Measurements from ENCODE around the gene METTL25B. TPM values are rescaled to one million over a fixed set of nuclear protein-coding genes. Genes with fewer than 3 reads are reported as not detected.

METTL25B gene
- 26.8 TPM for total RNA-seq

DNA sequence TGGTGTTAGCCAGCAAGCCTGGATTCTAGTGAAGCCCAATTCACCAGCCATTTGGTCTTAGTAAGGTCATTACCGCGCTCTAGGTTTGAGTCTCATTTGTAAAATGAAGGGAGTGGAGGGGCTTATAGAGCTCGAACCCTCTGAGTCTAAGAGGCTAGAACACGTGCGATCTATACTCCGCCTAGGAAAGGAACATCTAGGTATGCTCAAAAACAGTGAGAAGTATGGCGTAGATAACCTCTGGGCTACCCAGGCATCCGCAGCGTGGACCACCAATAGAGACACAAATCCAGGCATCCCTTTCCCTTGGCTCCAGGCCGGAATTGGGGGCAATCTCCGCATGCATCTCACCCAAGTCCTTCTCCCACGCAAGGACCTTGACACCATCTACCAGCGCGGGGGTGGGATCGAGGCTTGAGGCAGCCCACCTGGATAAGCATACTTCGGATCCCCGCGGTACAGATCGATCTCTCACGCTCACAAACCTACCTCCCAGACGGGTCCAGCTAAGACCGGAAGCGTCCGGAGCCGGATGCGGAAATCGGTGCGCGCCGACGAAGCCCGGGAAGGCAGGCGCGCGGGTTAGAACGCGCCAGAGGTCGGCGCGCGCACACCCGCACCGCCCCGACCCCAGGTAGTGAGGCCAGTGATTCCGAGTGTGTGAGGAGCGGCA, at the start of gene METTL25B:
METTL25B (plus strand) TSS at position 544 of the 673 bp plus-strand sequence. CDS start 636 bp downstream, outside the sequence.
- peak; percentile 88 for DNase-seq (ENCODE audit: low spot score)
- peak; percentile 79 for ATAC-seq

- no peak for ATAC-seq
- no peak for DNase-seq (ENCODE audit: low spot score)
These were observed 48.2 kb upstream of the METTL25B start for GRCh38 chr1:156680056-156680455.

GRCh38 chr1:156681196-156681960, 46.9 kb upstream of the METTL25B start:
- no peak for ATAC-seq
- DNase-seq (ENCODE audit: low spot score) = no peak

DNA sequence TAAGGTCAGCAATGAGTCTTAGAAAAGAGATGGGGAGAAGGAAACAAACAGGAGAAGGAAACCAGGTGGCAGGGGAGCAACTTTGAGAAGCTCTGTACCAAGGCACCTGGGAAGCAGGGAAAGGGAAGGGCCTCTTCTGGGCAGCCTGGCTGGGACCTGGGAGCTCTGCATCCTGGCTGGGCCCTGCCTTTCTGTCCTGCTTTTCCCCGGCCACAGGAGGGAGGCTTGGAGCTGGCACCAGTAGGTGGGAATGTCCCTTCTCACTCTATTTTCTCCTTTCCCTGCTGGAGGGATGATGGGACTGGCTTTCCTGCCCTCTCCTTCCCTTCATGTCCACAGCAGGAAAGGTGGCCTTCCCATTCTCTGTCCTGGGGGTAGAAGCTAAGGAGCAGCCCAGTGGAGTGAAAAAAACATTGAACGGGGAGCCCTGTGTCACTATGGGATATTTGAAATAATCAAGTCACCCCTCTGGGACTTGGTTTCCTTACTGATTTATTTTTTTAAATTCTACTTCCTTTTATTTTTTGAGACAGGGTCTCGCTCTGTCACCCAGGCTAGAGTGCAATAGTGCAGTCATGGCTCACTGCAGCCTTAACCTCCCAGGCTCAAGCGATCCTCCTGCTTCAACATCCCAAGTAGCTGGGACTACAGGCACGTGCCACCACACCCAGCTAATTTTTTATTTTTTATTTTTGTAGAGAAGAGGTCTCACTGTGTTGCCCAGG, 45.9 kb upstream of the METTL25B start:
- no peak for ATAC-seq
- no peak for DNase-seq (ENCODE audit: low spot score)

GRCh38 chr1:156684227-156684782, 44.0 kb upstream of the METTL25B start:
- ATAC-seq = no peak
- no peak for DNase-seq (ENCODE audit: low spot score)

GRCh38 chr1:156689035-156689952, 39.0 kb upstream of the METTL25B start:
- DNase-seq (ENCODE audit: low spot score) = peak; percentile 64
- peak; percentile 96 for ATAC-seq

DNA sequence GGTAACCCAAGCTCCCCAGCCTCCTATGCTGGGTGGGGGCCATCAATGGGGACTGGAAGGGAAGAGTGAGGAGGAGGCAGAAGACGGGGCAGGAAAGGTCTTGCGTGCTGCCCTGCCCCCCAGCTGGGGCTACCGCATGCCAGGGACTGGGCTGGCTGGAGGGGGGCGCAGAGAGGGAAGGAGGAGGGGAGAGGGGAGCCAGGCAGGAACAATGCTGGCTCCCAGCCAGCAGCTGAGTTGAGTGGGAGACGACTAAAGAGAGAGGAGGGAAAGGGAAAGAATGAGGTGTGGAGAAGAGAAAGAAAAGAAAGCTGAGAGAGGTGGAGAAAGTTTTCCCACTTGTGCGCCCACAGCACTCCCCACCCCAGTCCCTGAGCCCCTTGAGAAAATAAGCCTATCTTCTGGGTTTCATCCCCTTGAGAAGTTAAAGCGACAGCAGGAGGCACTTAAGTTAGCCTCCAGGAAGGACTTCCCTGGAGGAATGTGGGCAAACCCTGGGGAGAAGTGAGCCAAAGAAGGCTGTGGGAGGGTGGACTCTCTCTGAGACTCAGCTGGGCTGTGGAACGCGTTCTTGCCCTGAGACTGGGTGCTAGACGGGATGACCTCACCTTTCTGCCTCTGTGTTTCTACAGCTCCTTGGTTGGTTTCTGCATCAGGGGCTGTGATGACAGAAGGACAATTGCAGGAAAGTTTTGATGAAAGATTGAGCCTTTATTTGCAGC, 38.2 kb upstream of the METTL25B start:
- DNase-seq (ENCODE audit: low spot score) (no peak), ATAC-seq (no peak)

- ATAC-seq (no peak), DNase-seq (ENCODE audit: low spot score) (no peak)
These were observed 37.6 kb upstream of the METTL25B start for GRCh38 chr1:156690675-156691036.

- DNase-seq (ENCODE audit: low spot score) (no peak), ATAC-seq (no peak)
These were observed 37.1 kb upstream of the METTL25B start for GRCh38 chr1:156691191-156691590.

GRCh38 chr1:156691665-156692440, 36.4 kb upstream of the METTL25B start:
- ATAC-seq (no peak), DNase-seq (ENCODE audit: low spot score) (no peak)

DNA sequence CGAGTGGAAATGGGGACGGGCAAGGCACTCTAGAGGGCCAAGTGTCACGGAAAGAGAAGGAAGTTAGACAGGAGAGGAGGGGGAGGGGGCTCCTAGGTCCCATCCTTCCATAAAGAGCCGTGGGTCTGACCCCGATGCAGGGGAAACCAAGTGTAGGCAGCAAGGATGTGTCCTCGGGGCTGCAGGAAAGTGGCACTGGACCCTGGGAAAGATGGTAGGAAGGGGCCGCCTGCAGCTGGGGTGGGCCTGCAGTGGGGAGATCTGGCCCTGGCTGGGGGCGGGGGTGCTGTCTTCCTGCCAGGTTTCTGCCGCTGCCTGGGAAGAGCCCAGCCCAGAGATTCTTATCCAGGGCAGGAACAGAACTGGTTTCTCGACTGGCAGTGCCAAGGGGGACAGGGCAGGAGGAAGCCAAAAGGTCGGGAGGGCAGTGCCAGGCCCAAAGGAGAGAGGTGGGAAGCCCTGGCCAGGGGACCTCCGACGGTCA, 35.8 kb upstream of the METTL25B start:
- ATAC-seq (no peak), DNase-seq (ENCODE audit: low spot score) (no peak)

- DNase-seq (ENCODE audit: low spot score) (no peak), ATAC-seq (no peak)
These were observed 35.1 kb upstream of the METTL25B start for GRCh38 chr1:156692925-156693847.

DNA sequence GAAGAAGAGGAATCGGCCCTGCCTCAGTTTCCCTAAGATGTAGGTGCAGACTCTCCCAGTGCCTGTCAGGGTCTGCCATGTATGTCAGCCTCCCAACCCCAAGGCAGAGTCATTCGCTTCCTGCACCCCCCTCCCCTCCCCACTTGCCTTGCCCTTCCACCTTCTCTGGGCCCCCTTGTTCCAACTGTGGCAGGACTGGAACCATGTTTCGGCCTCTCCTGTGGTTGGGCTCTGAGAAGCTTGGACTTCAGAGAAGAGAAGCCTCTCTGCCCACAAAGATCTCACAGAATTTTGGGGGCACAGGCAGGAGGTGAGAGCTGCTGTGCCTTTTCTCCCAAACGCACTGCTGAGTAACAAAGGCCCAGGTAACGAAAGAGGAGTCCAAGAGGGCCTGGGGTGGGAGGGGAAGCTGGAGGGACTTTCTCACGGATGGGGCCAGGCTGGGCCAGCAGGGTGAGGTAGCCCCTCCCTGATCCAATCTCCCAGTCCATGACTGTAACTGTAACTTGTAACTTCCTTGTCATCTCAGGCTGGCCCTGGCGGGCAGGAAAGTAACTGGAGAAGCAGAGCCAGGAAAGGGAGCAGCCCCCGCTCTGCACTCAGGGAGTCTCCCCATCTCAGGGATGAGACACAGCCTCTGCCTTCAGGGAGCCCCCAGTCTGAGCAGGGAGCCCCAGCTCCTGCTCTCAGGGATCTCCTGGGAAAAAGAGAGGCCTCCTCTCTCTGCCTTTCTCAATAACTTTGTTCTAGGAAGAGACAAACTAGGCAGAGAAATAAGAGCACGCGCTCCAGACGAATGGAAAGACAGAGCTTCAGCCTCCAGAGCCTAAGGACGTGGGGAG, 34.2 kb upstream of the METTL25B start:
- DNase-seq (ENCODE audit: low spot score) (no peak), ATAC-seq (no peak)

GRCh38 chr1:156694690-156694962, 33.6 kb upstream of the METTL25B start:
- ATAC-seq (no peak), DNase-seq (ENCODE audit: low spot score) (no peak)

GRCh38 chr1:156696755-156697154, 31.5 kb upstream of the METTL25B start:
- ATAC-seq (no peak), DNase-seq (ENCODE audit: low spot score) (no peak)

DNA sequence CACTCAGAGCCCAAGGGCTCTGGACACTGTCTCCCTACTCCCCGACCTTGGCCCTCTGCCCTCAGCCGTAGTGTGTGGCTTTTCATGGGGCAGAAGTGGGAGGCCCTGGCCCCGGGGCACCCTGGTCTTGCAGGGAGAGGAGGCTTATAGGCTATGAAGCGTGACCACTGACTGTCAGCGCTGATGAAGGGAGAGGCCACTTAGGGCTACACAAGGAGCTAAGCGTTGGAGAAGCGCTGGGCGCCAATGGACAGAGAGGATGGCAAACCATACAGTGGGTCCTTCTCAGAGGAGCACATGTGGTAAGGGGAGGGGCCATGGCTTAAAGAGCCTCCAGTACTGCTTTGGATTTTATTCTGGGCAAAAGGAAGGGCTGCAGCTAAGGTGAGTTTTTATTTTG, 30.8 kb upstream of the METTL25B start:
- ATAC-seq = no peak
- no peak for DNase-seq (ENCODE audit: low spot score)

DNA sequence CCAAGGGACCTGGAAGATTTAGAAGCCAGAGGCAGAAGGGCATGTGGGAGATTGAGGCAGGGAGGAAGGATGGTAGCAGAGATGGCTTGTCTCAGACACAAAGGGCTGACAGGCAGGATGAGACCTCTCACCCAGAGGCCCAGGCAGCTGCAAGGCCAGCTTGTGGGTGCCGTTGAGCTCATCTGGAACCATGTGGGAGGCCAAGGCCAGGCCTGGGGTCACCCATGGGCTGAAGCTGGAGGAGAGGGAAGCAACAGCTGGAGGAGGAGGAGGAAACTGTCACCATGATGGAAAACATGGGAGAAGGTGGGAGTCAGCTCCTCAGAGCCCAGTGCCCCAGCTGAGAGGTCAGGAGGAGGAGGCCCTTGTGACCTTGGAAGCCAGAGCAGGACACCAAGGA, 29.3 kb upstream of the METTL25B start:
- no peak for DNase-seq (ENCODE audit: low spot score)
- no peak for ATAC-seq

Data from left lobe of liver (tissue), 2 donors.